ENCODE results near the gene IRAK4.

The IRAK4 gene

GRCh38 chr12:43776498-43776897 is 17.7 kb downstream of the IRAK4 start:
- no peak for DNase-seq

GRCh38 chr12:43786899-43787693 is 28.3 kb downstream of the IRAK4 start:
- DNase-seq = no peak

DNA sequence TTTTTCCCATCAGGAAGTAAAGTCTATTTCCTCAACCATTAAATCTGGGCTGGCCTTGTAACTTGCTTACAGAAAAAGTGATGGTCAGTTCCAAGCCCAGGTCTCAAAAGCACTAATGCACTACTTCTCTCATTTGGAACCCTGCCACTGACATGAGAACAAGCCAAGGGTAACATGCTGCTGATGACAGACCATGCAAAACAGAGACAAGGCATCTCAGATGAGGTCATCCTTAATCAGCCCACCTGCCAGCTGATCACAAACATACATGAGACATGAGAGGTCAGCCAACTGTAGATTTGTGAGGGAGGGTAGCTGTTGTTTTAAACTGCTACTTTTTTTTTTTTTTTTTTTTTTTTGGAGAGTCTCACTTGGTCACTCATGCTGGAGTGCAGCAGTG is 31.2 kb downstream of the IRAK4 start:
- no peak for DNase-seq

GRCh38 chr12:43795716-43796280 is 37.0 kb downstream of the IRAK4 start:
- no peak for DNase-seq

GRCh38 chr12:43797561-43798217 is 38.9 kb downstream of the IRAK4 start:
- no peak for DNase-seq

DNA sequence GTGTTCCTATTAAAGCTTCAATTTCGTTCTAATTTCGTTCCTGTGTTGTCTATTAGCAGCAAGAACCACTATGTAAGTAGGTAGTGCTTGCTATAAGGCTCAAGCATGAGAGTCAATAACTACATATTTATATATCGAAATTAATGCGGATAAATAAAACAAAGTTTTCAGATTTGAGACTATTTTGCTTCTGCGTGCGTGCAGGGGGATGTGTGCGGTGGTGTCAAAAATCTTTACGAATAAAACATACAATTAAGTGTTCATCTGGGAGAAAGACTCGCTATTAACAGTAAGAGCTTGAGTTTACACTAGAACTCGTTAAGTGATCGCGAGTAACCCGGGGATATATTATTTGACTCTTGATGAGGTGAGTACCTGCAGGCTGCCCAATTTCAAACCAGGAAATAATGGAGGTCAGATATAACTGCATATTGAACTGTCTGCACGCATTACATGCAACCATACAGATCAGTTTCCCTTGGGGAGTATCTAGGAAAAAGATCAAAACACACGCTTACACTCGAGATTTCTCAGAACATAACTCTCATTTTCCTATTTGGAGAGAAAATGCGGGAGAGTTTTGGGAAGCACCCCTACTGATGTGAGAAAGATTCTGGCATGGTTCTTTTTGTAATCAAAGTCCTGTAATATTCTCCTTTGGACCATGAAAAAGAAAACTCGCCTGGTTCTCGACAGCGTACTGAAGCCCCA is 46.6 kb downstream of the IRAK4 start:
- no peak for DNase-seq

DNA sequence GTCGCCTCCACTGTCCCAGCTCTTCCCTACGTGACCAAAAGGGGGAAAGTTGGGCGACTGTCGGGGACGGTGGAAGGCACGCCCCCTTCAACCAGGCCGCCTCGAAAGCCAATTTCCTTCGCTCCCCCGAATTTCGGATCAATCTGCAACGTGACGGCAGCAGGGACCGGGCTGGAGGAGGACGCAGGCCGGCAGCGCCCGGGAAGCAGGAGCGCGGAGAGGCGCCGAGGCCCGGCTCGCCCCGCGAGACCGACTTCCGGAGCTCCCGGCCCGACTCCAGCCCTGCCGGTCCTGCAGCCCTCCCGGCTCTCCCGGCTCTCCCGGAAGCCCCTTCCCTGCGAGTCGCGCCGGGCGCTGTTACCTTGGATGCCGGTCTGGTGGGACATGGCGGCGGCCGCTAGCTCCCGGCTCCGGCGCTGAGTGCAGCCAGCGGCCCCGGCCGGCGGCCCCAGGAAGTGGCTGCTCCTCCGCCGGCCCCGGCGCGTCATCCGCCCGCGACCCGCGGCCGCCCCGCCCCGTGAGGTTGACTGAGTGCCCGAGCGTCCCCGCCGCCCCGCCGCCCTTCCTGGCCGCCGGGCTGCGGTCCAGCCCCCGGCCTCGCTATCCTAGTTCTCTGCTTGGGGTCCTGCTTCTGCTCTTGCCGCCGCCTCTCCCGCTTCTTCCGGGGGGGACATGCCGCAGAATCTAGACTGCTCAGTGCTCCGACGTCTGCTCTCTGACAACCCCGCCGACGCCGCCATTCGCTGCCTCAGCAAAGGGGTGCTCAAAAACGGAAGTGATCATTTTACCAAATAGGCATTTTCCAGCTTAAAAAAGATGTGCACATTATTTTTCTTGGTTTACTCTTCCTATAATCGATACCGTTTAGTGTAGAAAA is 47.3 kb downstream of the IRAK4 start, which contains the start of gene TWF1:
Gene TWF1 (minus strand): TSS at position 458 of the 877 bp plus-strand sequence. CDS start 72 bp downstream, at position 386.
- DNase-seq = peak; percentile 76

- no peak for DNase-seq
Observed at GRCh38 chr12:43806737-43807072, 48.0 kb downstream of the IRAK4 start.

GRCh38 chr12:43807386-43807785 is 48.6 kb downstream of the IRAK4 start:
- DNase-seq = no peak

DNA sequence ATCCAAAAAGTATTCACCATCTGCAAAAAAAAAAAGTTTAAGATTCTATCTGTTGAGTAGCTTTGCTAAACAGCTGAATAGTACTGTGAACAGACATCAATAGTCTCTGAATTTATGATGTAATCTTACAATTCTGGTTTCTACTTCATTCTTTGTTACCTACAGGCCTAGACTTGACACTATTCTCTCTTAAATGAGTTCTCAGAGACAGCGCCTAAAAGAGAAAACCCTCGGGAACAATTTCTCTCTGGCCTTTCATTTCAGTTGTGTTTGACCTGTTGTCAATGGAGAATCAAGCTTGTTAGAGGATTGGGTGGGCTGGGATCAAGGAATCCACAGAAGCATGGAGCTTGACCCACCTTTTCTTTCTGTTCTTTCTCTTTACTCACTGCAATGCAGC is 53.3 kb downstream of the IRAK4 start:
- no peak for DNase-seq

GRCh38 chr12:43812926-43813325 is 54.2 kb downstream of the IRAK4 start:
- no peak for DNase-seq

DNA sequence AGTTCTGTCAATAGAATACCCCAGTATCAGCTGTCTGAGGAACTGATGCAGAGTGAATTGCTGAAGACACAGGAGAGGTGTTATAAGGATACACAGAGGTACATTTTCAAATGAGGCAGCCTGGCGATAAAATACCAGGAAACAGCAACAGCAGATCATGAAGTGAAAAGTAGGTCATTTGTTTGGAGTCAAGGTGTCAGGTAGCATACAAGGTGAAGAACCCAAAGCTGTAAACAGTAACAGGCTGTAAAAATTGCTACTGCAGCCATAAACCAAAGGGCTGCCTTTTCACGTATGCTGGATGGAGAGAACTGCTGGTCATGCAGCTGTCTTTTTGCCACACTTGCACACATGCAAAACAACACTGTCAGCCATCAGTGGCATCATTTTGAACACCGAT is 56.7 kb downstream of the IRAK4 start:
- no peak for DNase-seq

DNA sequence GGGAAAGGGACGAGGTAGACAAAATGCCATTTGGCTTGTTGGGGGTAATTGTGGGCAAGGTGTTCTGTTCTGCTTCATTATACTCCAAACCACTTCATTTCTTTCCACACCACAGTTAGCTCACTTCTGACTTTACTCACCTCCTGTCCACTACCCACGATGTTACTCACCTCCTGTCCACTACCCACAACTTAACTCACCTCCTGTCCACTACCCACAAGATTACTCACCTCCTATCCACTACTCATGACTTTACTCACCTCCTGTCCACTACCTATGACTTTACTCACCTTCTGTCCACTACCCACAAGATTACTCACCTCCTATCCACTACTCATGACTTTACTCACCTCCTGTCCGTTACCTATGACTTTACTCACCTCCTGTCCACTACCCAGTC is 57.4 kb downstream of the IRAK4 start:
- no peak for DNase-seq

DNA sequence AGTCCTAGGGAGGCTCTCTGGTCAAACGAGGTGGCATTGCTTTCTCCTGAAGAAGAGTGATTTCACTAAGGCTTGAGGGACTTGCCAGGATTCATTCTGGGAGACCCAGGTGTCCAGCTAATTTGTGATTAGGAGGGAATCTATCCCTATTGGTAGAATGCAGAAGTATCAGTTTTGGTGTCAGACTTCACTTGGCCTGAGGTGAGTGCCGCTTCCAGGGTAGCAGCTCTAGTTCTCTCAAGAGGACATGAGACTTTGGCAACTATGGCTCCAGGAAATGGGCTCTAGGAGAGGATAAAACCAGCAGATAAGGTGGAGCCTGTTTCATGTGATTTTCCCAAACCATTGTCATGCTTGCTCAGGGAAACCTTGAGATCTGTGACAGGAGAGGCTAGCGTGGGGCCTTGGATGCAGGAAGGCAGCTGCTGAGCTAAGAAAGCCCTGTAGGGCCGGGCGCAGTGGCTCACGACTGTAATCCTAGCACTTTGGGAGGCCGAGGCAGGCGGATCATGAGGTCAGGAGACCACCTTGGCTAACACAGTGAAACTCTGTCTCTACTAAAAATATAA is 65.5 kb downstream of the IRAK4 start:
- no peak for DNase-seq

GRCh38 chr12:43826681-43827080 is 67.9 kb downstream of the IRAK4 start:
- no peak for DNase-seq

DNA sequence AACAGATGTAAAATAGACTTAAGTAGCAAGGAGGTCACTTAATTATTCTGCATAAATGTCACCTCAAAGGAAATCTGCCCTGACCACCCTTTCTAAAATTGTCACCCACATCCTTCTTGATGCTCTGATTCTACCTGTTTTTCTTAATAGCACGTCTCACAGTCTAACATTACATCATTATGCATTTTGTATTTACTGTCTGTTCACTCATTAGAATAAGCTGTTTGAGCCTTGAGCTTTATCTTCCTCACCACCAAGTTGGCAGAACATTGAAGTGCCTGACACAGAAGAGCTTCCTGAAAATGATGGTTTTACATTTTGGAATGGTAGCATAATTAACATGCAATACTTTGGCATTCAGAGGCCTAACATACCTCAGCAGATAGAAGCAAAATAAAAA is 68.3 kb downstream of the IRAK4 start:
- DNase-seq = no peak

GRCh38 chr12:43832463-43833168 is 73.9 kb downstream of the IRAK4 start:
- DNase-seq = no peak

DNA sequence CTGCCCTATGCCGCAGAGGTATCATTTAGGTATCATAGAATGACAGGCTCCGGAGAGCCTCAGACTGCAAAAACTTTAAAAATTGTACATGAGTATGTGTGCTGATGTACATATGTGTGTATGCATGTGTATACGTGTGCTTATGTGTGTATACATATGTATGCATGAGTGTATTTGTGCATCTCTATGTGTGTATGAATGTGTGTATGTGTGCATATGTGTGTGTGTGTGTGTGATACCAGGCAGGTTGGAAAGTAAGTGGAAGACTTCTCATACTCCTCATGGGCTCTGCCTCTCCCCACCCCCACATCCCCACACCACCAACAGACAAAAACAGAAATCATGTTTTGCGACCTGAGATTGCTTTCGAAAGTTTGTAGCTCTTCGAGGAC is 76.5 kb downstream of the IRAK4 start:
- no peak for DNase-seq

DNA sequence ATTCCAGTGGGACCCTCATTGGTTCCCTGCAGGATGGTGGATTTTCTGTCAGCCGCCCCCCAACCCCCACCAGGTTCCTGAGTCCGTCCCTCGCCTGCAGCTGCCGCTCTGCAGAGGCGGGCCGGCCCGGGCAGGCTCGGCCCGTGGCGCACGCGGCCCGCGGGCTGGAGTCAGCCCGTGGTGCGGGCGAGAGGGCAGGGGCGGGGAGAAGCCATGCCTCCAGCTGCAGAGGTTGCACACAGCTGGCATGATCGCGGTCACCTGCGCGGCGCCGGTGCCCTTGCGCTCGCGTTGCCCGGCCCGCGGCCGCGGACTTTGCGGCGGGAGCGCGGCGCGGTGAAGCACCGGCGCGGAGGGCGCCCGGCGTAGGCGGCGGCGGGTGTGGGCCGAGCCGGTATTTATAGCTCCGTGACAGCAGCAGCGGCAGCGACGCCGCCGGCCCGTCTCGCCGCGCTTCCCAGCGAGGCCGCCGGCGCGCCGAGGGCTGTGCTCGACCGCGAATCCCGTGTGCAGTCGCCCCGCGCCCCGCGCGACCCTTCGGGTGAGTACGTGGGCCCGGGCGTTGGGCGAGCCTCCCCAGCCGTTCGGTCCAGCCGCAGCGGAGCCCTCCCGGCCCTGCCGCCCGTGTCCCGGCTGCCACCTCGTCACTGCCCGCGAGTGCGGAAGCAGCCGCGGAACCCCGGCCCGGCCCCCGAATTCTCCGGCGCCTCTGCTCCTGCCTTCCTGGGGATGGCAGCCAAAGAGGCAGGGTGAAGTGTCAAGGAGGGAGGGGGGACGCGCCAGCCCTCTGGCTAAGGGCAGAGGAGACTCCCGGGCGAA is 77.1 kb downstream of the IRAK4 start, which contains the start of gene TMEM117:
Gene TMEM117 (plus strand): TSS at position 426 of the 819 bp plus-strand sequence.
- DNase-seq = peak; percentile 5

DNA sequence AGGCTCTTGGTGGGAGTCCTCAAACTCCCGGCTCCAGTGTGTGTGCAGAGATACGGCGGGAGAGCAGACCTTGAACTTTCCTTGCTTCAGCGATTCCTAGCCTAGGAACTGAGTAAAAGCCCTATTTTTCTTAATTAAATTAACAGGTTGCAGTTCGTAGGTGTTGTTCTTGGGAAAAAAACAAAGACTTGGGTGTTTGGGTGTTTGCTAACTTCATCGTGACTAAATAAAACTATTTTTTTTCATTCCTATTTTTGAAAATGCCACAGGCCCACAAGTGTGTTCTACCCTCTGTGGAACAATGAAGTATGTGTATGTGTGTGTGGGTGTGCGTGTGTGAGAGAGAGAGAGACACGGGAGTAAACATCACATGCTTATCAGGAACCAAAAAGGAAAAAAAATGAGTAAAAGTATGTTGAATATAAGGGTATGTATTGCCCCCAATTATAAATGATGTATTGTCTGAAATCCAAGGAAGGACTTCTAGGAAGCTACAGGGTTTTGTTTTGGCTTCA is 77.8 kb downstream of the IRAK4 start:
- DNase-seq = no peak

All from COR-L47 (cell line).